ENCODE measurements around the gene CDC42EP1. TPM values are rescaled to one million over a fixed set of nuclear protein-coding genes. Genes with fewer than 3 reads are reported as not detected.
"Not testable (repeated sequence)": the region's sequence is repeated elsewhere in the genome, so short reads cannot be mapped to it uniquely, and the experiment has no call there.

Gene CDC42EP1
- total RNA-seq, 1 donor from 2014 or later: 98.1 TPM

DNA sequence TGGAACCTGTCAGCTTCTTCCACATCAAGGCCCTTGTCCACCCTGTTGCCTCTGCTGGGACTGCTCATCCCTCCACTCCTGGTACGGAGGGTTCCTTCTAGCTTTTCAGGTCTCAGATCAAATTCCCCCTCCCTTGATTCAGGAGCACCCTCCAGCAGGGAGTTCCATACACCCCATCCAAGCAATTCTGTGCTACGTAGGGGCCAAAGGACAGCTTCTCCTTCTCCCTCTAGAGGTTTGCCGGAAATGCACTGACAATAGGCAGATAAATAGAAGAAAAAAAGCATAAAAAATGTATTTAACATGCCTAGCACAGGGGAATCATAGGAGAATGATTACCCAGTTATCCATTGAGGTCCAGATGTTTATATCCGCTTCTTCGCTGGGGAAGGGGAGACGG is 37.8 kb upstream of the CDC42EP1 start:
- TF ChIP-seq, protein P1, sequence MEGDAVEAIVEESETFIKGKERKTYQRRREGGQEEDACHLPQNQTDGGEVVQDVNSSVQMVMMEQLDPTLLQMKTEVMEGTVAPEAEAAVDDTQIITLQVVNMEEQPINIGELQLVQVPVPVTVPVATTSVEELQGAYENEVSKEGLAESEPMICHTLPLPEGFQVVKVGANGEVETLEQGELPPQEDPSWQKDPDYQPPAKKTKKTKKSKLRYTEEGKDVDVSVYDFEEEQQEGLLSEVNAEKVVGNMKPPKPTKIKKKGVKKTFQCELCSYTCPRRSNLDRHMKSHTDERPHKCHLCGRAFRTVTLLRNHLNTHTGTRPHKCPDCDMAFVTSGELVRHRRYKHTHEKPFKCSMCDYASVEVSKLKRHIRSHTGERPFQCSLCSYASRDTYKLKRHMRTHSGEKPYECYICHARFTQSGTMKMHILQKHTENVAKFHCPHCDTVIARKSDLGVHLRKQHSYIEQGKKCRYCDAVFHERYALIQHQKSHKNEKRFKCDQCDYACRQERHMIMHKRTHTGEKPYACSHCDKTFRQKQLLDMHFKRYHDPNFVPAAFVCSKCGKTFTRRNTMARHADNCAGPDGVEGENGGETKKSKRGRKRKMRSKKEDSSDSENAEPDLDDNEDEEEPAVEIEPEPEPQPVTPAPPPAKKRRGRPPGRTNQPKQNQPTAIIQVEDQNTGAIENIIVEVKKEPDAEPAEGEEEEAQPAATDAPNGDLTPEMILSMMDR (IDR thresholded peaks at IDR 0.05; ENCODE audit: insufficient read depth, low read length, poor library complexity, severe bottlenecking): no peak
- no peak for DNase-seq (ENCODE audit: low read depth)

DNA sequence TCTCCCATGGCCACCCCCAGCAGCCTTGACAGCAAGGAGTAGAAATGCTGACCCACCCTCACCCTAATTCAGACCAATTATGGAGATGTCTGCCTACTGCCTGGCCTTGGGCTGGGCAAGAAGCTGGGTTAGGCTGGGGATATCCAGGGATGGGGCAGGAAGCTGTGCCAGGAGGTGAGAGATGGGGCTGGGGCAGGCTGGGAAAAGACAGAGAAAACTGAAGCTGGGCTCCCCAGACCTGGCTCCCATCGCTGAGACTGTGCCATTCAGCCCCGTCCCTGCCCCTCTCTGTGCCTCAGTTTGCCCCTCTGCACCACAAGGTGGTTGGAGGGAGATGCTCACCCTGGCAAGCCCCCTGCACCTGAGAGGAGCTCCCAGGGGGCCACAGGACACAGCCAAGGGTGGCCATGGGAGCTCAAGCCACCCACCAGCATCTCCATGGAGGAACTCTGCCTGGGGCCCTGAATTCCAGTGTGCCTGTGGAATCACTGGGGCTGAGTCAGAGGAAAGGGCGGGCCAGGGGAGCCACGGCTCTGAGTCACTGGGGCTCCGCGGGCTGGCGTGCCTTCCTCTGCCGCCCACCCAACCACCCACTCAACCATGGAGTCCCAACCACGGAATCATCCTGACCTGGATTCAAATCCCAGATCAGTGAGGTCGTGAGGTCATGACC is 35.1 kb upstream of the CDC42EP1 start:
- Histone ChIP-seq H3K36me3 (ENCODE audit: control insufficient read depth, insufficient read depth, low read length) (no peaks in the 10 kb centered on the region), H3K27me3 (ENCODE audit: control insufficient read depth, insufficient read depth, low read length) (no peaks in the 10 kb centered on the region), H3K4me3 (ENCODE audit: low read depth, low read length) (no peak overlapping the region)
- TF ChIP-seq, protein P1 (IDR thresholded peaks at IDR 0.05; ENCODE audit: insufficient read depth, low read length, poor library complexity, severe bottlenecking): no peak
- DNase-seq (ENCODE audit: low read depth): no peak

More for the DNA sequence above, 37.8 kb upstream of the CDC42EP1 start:
- Histone ChIP-seq H3K4me3 (ENCODE audit: low read depth, low read length) (no peak overlapping the region), H3K36me3 (ENCODE audit: control insufficient read depth, insufficient read depth, low read length) (no peaks in the 10 kb centered on the region), H3K27me3 (ENCODE audit: control insufficient read depth, insufficient read depth, low read length) (no peaks in the 10 kb centered on the region)

DNA sequence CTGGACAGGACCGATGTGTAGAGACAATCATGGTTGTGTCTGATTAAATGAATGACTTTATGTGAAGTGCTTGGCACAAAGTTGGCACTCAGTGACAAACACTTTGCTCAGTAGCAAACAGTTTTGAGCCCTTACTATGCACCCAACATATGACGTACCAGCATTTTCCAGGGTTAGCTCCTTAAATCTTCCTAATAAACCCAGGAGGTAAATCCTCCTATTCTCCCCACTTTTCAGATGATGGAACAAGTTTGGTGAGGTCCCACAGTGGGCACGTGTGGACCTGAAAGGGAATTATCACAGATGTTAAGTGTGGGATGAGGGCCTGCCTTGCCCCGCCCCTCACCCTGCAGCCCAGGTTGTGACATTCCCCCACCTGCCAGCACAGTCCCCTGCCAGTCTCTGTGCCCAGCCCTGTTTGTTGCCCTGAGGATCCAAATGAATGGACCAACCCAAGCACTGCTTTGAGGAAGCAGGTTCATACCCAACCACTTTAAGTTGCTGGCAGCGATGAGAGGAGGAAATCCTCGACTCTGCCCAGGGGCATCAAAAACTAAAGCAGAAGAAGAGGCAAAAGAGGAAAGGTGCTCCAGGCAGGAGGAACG is 34.4 kb upstream of the CDC42EP1 start:
- Histone ChIP-seq H3K4me3 (ENCODE audit: low read depth, low read length) (no peak overlapping the region), H3K36me3 (ENCODE audit: control insufficient read depth, insufficient read depth, low read length) (no peaks in the 10 kb centered on the region), H3K27me3 (ENCODE audit: control insufficient read depth, insufficient read depth, low read length) (no peaks in the 10 kb centered on the region)
- DNase-seq (ENCODE audit: low read depth): no peak
- TF ChIP-seq, protein P1 (IDR thresholded peaks at IDR 0.05; ENCODE audit: insufficient read depth, low read length, poor library complexity, severe bottlenecking): no peak

DNA sequence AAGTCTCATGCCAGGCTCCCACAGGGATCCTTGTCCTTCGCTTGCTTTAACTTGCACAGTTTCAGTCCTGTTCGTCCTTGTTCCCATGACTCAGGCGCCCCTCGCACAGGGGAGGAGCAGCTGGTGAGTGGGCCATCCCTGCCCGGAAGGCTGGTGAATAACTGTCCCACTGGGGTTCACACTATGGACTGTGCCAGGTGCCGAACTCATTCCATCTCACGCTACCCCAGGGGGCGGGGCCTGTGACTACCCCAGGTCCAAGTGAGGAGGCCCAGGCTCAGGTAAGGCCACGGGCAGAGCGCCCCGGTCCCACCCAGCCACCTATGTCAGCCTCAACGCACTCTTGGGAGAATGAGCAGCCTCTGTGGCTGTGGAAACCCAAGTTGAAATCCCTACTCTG is 33.9 kb upstream of the CDC42EP1 start:
- no peak overlapping the region for H3K4me3 ChIP-seq (ENCODE audit: low read depth, low read length)
- TF ChIP-seq, protein P1 (IDR thresholded peaks at IDR 0.05; ENCODE audit: insufficient read depth, low read length, poor library complexity, severe bottlenecking): no peak
- DNase-seq (ENCODE audit: low read depth): no peak
- H3K27me3 ChIP-seq (ENCODE audit: control insufficient read depth, insufficient read depth, low read length): no peaks in the 10 kb centered on the region
- no peaks in the 10 kb centered on the region for H3K36me3 ChIP-seq (ENCODE audit: control insufficient read depth, insufficient read depth, low read length)

DNA sequence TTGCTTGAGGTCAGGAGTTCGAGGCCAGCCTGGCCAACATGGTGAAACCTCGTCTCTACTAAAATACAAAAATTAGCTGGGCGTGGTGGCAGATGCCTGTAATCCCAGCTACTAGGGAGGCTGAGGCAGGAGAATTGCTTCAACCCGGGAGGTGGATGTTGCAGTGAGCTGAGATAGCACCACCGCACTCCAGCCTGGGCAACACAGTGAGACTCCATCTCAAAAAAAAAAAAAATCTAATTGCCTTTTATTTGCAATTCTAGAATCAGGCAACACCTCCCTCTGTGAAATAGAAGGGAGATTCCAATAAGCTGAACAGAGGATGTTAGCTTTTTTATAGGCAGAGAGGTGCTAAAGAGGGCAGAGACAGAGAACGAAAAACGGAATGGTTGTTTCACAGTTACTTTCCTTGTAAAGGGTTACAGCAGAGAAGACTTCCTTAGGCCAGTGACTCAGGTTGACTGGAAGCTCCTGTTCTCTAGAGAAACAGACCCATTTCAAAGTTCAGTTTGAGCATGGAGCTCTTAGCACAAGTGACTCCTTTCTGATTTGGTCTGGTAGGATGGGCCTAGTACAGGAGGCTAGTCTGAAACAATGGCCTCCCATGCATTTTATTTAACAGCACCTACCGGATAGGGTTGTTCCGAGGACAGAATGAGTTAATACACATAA is 33.1 kb upstream of the CDC42EP1 start:
- not testable (repeated sequence) for H3K27me3 ChIP-seq (ENCODE audit: control insufficient read depth, insufficient read depth, low read length); H3K4me3 ChIP-seq (ENCODE audit: low read depth, low read length); DNase-seq (ENCODE audit: low read depth); H3K36me3 ChIP-seq (ENCODE audit: control insufficient read depth, insufficient read depth, low read length)

DNA sequence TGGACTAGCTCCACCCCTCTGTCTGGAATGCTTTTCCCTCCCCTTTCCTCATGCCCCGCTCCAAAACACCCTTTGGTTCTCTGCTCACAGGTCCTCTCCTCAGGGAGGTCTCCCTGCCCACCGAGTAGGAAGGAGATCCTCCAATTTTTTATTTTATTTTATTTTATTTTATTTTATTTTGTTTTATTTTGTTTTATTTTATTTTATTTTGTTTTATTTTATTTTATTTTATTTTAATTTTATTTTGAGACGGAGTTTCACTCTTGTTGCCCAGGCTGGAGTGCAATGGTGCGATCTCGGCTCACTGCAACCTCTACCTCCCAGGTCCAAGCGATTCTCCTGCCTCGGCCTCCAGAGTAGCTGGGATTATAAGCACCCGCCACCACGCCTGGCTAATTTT is 32.3 kb upstream of the CDC42EP1 start:
- not testable (repeated sequence) for DNase-seq (ENCODE audit: low read depth); H3K27me3 ChIP-seq (ENCODE audit: control insufficient read depth, insufficient read depth, low read length); H3K4me3 ChIP-seq (ENCODE audit: low read depth, low read length); H3K36me3 ChIP-seq (ENCODE audit: control insufficient read depth, insufficient read depth, low read length)
